ENCODE results near the gene MYBPH. TPM values are rescaled to one million over a fixed set of nuclear protein-coding genes. Genes with fewer than 3 reads are reported as not detected.

The MYBPH gene
- total and polyA plus RNA-seq, 2 donors (not counting 1 experiment from before 2014, with no cell fraction given) = not detected

DNA sequence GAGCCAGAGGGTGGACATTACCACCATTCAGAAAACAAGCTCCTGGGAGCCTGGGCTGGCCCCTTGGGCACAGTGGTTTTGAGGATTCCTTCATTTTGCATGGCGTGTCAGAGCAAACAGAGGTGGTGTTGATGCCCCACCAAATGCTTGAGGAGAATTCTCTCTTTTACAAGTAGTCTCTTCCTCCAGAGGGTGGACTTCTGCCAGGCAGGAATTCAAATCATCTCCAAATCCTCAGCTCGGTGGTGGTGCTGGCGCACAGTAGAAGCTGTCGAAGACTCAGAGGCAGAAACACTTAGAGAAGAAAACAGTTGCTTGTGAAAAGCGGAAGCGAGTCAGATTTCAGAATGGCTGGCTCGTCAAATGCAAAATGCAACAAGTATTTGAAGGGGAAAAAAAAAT lies 14.3 kb upstream of the MYBPH start:
- Mint-ChIP-seq H3K27ac (no peak overlapping the region), H3K27me3 (peaks cover 25% of the 10 kb centered on the region), H3K9me3 (ENCODE audit: insufficient read depth) (no peaks in the 10 kb centered on the region), H3K4me1 (no peaks in the 10 kb centered on the region), H3K4me3 (no peak overlapping the region)
- intact Hi-C loops (cut with micrococcal nuclease) = no loop called here
- Histone ChIP-seq H3K79me2 (ENCODE audit: control insufficient read depth, insufficient read depth, low read length) (no peaks in the 10 kb centered on the region), H3K4me1 (ENCODE audit: control insufficient read depth in 2 of 2, insufficient read depth in 2 of 2, low read length in 2 of 2) (no peaks in the 10 kb centered on the region), H3K27me3 (replicated peaks in 1 of 4; ENCODE audit: control extremely low read depth in 1 of 4, control insufficient read depth in 3 of 4, insufficient read depth in 4 of 4, low read length in 3 of 4) (peaks cover 0 to 4% (median 0%) of the 10 kb centered on the region in 4 experiments), H3K9ac (ENCODE audit: low read length) (no peak overlapping the region), H3K36me3 (replicated peaks in 1 of 2; ENCODE audit: control extremely low read depth in 1 of 2, control insufficient read depth in 1 of 2, extremely low read depth in 1 of 2, insufficient read depth in 2 of 2, low read length in 1 of 2) (no peaks in the 10 kb centered on the region), H3K4me2 (replicated peaks; ENCODE audit: low read depth, low read length, poor library complexity, severe bottlenecking) (no peak overlapping the region), H2AFZ (ENCODE audit: insufficient read depth, low read depth, low read length, poor library complexity, severe bottlenecking) (no peak overlapping the region), H4K20me1 (ENCODE audit: control insufficient read depth, insufficient read depth, low read length, poor library complexity, severe bottlenecking) (no peaks in the 10 kb centered on the region), H3K9me3 (ENCODE audit: control extremely low read depth in 1 of 3, control insufficient read depth in 2 of 3, insufficient read depth in 1 of 3, low read length in 2 of 3) (peaks cover 0 to 4% (median 0%) of the 10 kb centered on the region in 3 donors), H3K4me3 (ENCODE audit: control extremely low read depth in 1 of 5, extremely low read depth in 1 of 5, insufficient read depth in 1 of 5, low read depth in 2 of 5, low read length in 4 of 5) (no peak overlapping the region), H3K27ac (ENCODE audit: low read length in 2 of 2) (no peak overlapping the region)
- WGBS (ENCODE audit: insufficient coverage) = 92% methylated on average over 6 of the region's 7 CpGs
- ATAC-seq (ENCODE audit: low read depth) = no peak
- TF ChIP-seq, protein P1, sequence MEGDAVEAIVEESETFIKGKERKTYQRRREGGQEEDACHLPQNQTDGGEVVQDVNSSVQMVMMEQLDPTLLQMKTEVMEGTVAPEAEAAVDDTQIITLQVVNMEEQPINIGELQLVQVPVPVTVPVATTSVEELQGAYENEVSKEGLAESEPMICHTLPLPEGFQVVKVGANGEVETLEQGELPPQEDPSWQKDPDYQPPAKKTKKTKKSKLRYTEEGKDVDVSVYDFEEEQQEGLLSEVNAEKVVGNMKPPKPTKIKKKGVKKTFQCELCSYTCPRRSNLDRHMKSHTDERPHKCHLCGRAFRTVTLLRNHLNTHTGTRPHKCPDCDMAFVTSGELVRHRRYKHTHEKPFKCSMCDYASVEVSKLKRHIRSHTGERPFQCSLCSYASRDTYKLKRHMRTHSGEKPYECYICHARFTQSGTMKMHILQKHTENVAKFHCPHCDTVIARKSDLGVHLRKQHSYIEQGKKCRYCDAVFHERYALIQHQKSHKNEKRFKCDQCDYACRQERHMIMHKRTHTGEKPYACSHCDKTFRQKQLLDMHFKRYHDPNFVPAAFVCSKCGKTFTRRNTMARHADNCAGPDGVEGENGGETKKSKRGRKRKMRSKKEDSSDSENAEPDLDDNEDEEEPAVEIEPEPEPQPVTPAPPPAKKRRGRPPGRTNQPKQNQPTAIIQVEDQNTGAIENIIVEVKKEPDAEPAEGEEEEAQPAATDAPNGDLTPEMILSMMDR (IDR thresholded peaks at IDR 0.05) = no peak
- TF ChIP-seq EZH2 (IDR thresholded peaks at IDR 0.05; ENCODE audit: borderline replicate concordance, insufficient read depth, low read depth, low read length, poor library complexity, severe bottlenecking) = no peak
- ChIA-PET POLR2A (no interaction called here), CTCF (no interaction called here)
- no peak for DNase-seq

- no peak overlapping the region for H3K27ac ChIP-seq (ENCODE audit: low read length in 2 of 2)
- TF ChIP-seq, protein P1 (IDR thresholded peaks at IDR 0.05) = no peak
- TF ChIP-seq EZH2 (IDR thresholded peaks at IDR 0.05; ENCODE audit: borderline replicate concordance, insufficient read depth, low read depth, low read length, poor library complexity, severe bottlenecking) = no peak
- peaks cover 0 to 2% (median 0%) of the 10 kb centered on the region in 4 experiments for H3K27me3 ChIP-seq (replicated peaks in 1 of 4; ENCODE audit: control extremely low read depth in 1 of 4, control insufficient read depth in 3 of 4, insufficient read depth in 4 of 4, low read length in 3 of 4)
- no peak overlapping the region for H3K4me2 ChIP-seq (replicated peaks; ENCODE audit: low read depth, low read length, poor library complexity, severe bottlenecking)
- no peak for ATAC-seq (ENCODE audit: low read depth)
- no peak overlapping the region for H3K4me3 ChIP-seq (ENCODE audit: control extremely low read depth in 1 of 5, extremely low read depth in 1 of 5, insufficient read depth in 1 of 5, low read depth in 2 of 5, low read length in 4 of 5)
- 88% methylated on average over 2 of the region's 4 CpGs for WGBS (ENCODE audit: insufficient coverage)
- no peaks in the 10 kb centered on the region for H3K9me3 Mint-ChIP-seq (ENCODE audit: insufficient read depth)
- H3K9ac ChIP-seq (ENCODE audit: low read length) = no peak overlapping the region
- H3K4me1 ChIP-seq (ENCODE audit: control insufficient read depth in 2 of 2, insufficient read depth in 2 of 2, low read length in 2 of 2) = no peaks in the 10 kb centered on the region
- H3K9me3 ChIP-seq (ENCODE audit: control extremely low read depth in 1 of 3, control insufficient read depth in 2 of 3, insufficient read depth in 1 of 3, low read length in 2 of 3) = peaks cover 0 to 3% (median 0%) of the 10 kb centered on the region in 3 donors
- peaks cover 25% of the 10 kb centered on the region for H3K27me3 Mint-ChIP-seq
- no peaks in the 10 kb centered on the region for H3K79me2 ChIP-seq (ENCODE audit: control insufficient read depth, insufficient read depth, low read length)
- no peak overlapping the region for H2AFZ ChIP-seq (ENCODE audit: insufficient read depth, low read depth, low read length, poor library complexity, severe bottlenecking)
- POLR2A ChIA-PET = no interaction called here
- no peak overlapping the region for H3K4me3 Mint-ChIP-seq
- CTCF ChIA-PET = no interaction called here
- no peak for DNase-seq
- no peaks in the 10 kb centered on the region for H3K4me1 Mint-ChIP-seq
- H4K20me1 ChIP-seq (ENCODE audit: control insufficient read depth, insufficient read depth, low read length, poor library complexity, severe bottlenecking) = no peaks in the 10 kb centered on the region
- no peaks in the 10 kb centered on the region for H3K36me3 ChIP-seq (replicated peaks in 1 of 2; ENCODE audit: control extremely low read depth in 1 of 2, control insufficient read depth in 1 of 2, extremely low read depth in 1 of 2, insufficient read depth in 2 of 2, low read length in 1 of 2)
- H3K27ac Mint-ChIP-seq = no peak overlapping the region
- intact Hi-C loops (cut with micrococcal nuclease) = no loop called here
Observed at GRCh38 chr1:203188686-203189232, 13.1 kb upstream of the MYBPH start.

All from B cell (primary cell).